SK-N-SH (cell line): Measurements from ENCODE around the gene FBXO3.

Experiments used
- CTCF ChIP-seq: fragments of 200-600 bp; sonication (generic); IDR thresholded peaks from 2 replicates; pipeline ENCODE4 v1.6.1; 2017; ENCODE audit warnings: antibody characterized with exemption, mild to moderate bottlenecking, moderate library complexity
- EP300 ChIP-seq, 2 experiments: IDR thresholded peaks; 2 replicates each; pipeline versions ENCODE4 v1.4.0 to v1.6.1; 2012; ENCODE audit warnings: borderline replicate concordance in 1 of 2, low read depth in 1 of 2, low read length in 1 of 2
- POLR2AphosphoS5 ChIP-seq: IDR thresholded peaks from 2 replicates; pipeline ENCODE4 v1.6.1; 2012; ENCODE audit warnings: low read depth, low read length
- REST ChIP-seq: IDR thresholded peaks from 2 replicates; pipeline ENCODE4 v1.6.1; 2012; ENCODE audit warnings: mild to moderate bottlenecking, low read depth, low read length, moderate library complexity
- SIN3A ChIP-seq: IDR thresholded peaks from 2 replicates; pipeline ENCODE4 v1.6.1; 2012; ENCODE audit warnings: low read depth, mild to moderate bottlenecking, low read length, moderate library complexity, borderline replicate concordance
- TAF1 ChIP-seq: IDR thresholded peaks from 2 replicates; pipeline ENCODE4 v1.6.1; 2012; ENCODE audit warnings: low read depth, mild to moderate bottlenecking, low read length, moderate library complexity, borderline replicate concordance

- TF ChIP-seq EP300 (IDR thresholded peaks at IDR 0.05; ENCODE audit: borderline replicate concordance in 1 of 2, low read depth in 1 of 2, low read length in 1 of 2) (no peak), POLR2AphosphoS5 (no peak), CTCF (no peak), REST (no peak), SIN3A (no peak), TAF1 (no peak)
These were observed 55.9 kb downstream of the FBXO3 start for GRCh38 chr11:33718440-33718839.
